Measurements from ENCODE around the gene FLT3LG. TPM values are rescaled to one million over a fixed set of nuclear protein-coding genes. Genes with fewer than 3 reads are reported as not detected.
A peak's percentile ranks its signal among the peaks of the same experiment; 100 is the strongest.

FLT3LG gene
- total RNA-seq, 1 experiment from 2014 or later: 1.5 TPM

GRCh38 chr19:49453013-49453756 lies 20.8 kb upstream of the FLT3LG start, which contains the start of gene ALDH16A1:
TSS of gene ALDH16A1 (plus strand) at chr19:49453225. CDS start at chr19:49453332, 107 bp downstream.
- no peaks in the 10 kb centered on the region; the same call in 1 of the 2 replicates for H3K36me3 ChIP-seq (ENCODE audit: control insufficient read depth, insufficient read depth, low read length)
- ATAC-seq (peak; percentile 95), DNase-seq (ENCODE audit: low read depth, low spot score) (peak; percentile 75)
- in situ Hi-C loops (cut with HindIII; ENCODE audit: low pct_unique_long_range_greater_than_20kb, low sequenced_read_pairs): no loop called here
- no peaks in the 10 kb centered on the region; the same call in 1 of the 2 replicates for H3K4me1 ChIP-seq (ENCODE audit: control insufficient read depth, insufficient read depth, low read length)
- ChIA-PET POLR2A (interaction anchor here (0.6 kb wide), 2 partner anchors 83 to 222 kb away, joined by 3 to 4 read pairs; no protein-coding TSS in a partner anchor), CTCF (interaction anchor here (0.6 kb wide), 3 partner anchors 74 to 308 kb away, joined by 3 to 6 read pairs (median 3); partner anchors contain the start of genes RCN3 and SCAF1)
- TF ChIP-seq POLR2AphosphoS5 (IDR thresholded peaks at IDR 0.05; ENCODE audit: low read depth, low read length) (peak; percentile 87), REST (IDR thresholded peaks at IDR 0.05; ENCODE audit: insufficient read depth in 1 of 2, low read depth in 2 of 2, low read length in 1 of 2) (no peak)
- peak within 1 kb of the TSS; percentile 77 to 96 for H3K4me3 ChIP-seq (ENCODE audit: low read depth in 2 of 2, low read length in 2 of 2)
- H3K27ac ChIP-seq (ENCODE audit: low read length): peak within 1 kb of the TSS; percentile 99
- no TSS peak for BruUV-seq (replicated peaks)
- intact Hi-C loops (cut with micrococcal nuclease; ENCODE audit: unreplicated experiment): no loop called here
- H3K9me3 ChIP-seq (ENCODE audit: control insufficient read depth, insufficient read depth, low read depth, low read length): no peaks in the 10 kb centered on the region
- H3K27me3 ChIP-seq (ENCODE audit: control insufficient read depth, insufficient read depth, low read length): no peaks in the 10 kb centered on the region

GRCh38 chr19:49453757-49454240 lies 20.2 kb upstream of the FLT3LG start:
- ATAC-seq (no peak), DNase-seq (ENCODE audit: low read depth, low spot score) (no peak)
- BruUV-seq (replicated peaks): TSS peak; percentile 97
- no peak for TF ChIP-seq CTCF (IDR thresholded peaks at IDR 0.05)
- no peak for TF ChIP-seq SIN3A (IDR thresholded peaks at IDR 0.05; ENCODE audit: borderline replicate concordance, insufficient read depth, low read depth, low read length)
- no peak for TF ChIP-seq REST (IDR thresholded peaks at IDR 0.05; ENCODE audit: insufficient read depth in 1 of 2, low read depth in 2 of 2, low read length in 1 of 2)
- no peak for TF ChIP-seq POLR2AphosphoS5 (IDR thresholded peaks at IDR 0.05; ENCODE audit: low read depth, low read length)
- TF ChIP-seq TCF7L2 (IDR thresholded peaks at IDR 0.05; ENCODE audit: low read depth, low read length): no peak
- ChIA-PET POLR2A (interaction anchor here (0.6 kb wide), 1 partner anchor 221 kb away, joined by 3 read pairs; no protein-coding TSS in a partner anchor), CTCF (interaction anchor here (0.6 kb wide), 1 partner anchor 74 kb away, joined by 3 read pairs; the partner anchor contains the start of gene RCN3)
- Histone ChIP-seq H3K36me3 (ENCODE audit: control insufficient read depth, insufficient read depth, low read length) (no peaks in the 10 kb centered on the region; the same call in 1 of the 2 replicates), H3K27ac (ENCODE audit: low read length) (peak overlapping the region; percentile 99), H3K9me3 (ENCODE audit: control insufficient read depth, insufficient read depth, low read depth, low read length) (no peaks in the 10 kb centered on the region), H3K4me3 (ENCODE audit: low read depth in 2 of 2, low read length in 2 of 2) (peak overlapping the region; percentile 77 to 96), H3K27me3 (ENCODE audit: control insufficient read depth, insufficient read depth, low read length) (no peaks in the 10 kb centered on the region), H3K4me1 (ENCODE audit: control insufficient read depth, insufficient read depth, low read length) (no peaks in the 10 kb centered on the region; the same call in 1 of the 2 replicates)
- in situ Hi-C loops (cut with HindIII; ENCODE audit: low pct_unique_long_range_greater_than_20kb, low sequenced_read_pairs): no loop called here
- intact Hi-C loops (cut with micrococcal nuclease; ENCODE audit: unreplicated experiment): no loop called here
